ENCODE measurements around the gene SULF2.
A peak's percentile ranks its signal among the peaks of the same experiment; 100 is the strongest.

SULF2 gene

GRCh38 chr20:47682028-47682783 is 103.1 kb downstream of the SULF2 start:
- DNase-seq: no peak

GRCh38 chr20:47680804-47681529 is 104.3 kb downstream of the SULF2 start:
- no peak for DNase-seq

- no peak for DNase-seq
Observed at GRCh38 chr20:47679462-47679861, 105.8 kb downstream of the SULF2 start.

GRCh38 chr20:47678536-47678935 is 106.7 kb downstream of the SULF2 start:
- no peak for DNase-seq

GRCh38 chr20:47677635-47678453 is 107.4 kb downstream of the SULF2 start:
- DNase-seq: peak; percentile 76

- DNase-seq: no peak
Observed at GRCh38 chr20:47676912-47677634, 108.2 kb downstream of the SULF2 start.

GRCh38 chr20:47676219-47676721 is 109.0 kb downstream of the SULF2 start:
- DNase-seq: no peak

GRCh38 chr20:47675190-47676142 is 109.8 kb downstream of the SULF2 start:
- no peak for DNase-seq

GRCh38 chr20:47674686-47675085 is 110.6 kb downstream of the SULF2 start:
- no peak for DNase-seq

- DNase-seq: no peak
Observed at GRCh38 chr20:47674145-47674544, 111.1 kb downstream of the SULF2 start.

GRCh38 chr20:47673671-47673955 is 111.7 kb downstream of the SULF2 start:
- no peak for DNase-seq

GRCh38 chr20:47672886-47673670 is 112.2 kb downstream of the SULF2 start:
- DNase-seq: no peak

GRCh38 chr20:47672166-47672565 is 113.1 kb downstream of the SULF2 start:
- no peak for DNase-seq

GRCh38 chr20:47670913-47671312 is 114.4 kb downstream of the SULF2 start:
- no peak for DNase-seq

GRCh38 chr20:47669927-47670890 is 115.1 kb downstream of the SULF2 start:
- no peak for DNase-seq

- no peak for DNase-seq
Observed at GRCh38 chr20:47669489-47669888, 115.8 kb downstream of the SULF2 start.

- DNase-seq: no peak
Observed at GRCh38 chr20:47669152-47669425, 116.2 kb downstream of the SULF2 start.

GRCh38 chr20:47668313-47669151 is 116.7 kb downstream of the SULF2 start:
- no peak for DNase-seq

Measured in stimulated activated CD4-positive, alpha-beta T cell treated with anti-CD3 and anti-CD28 coated beads, Interleukin-15, amount 100 ng/mL, for 24 hours (primary cell).